Measurements from ENCODE around the gene DUOXA1.
"Not testable (repeated sequence)": the region's sequence is repeated elsewhere in the genome, so short reads cannot be mapped to it uniquely, and the experiment has no call there.

The DUOXA1 gene

GRCh38 chr15:45141386-45141785 lies 11.7 kb upstream of the DUOXA1 start:
- H3K9me3 ChIP-seq (ENCODE audit: control insufficient read depth in 1 of 2, low read length in 2 of 2), result no peaks in the 10 kb centered on the region
- H3K27ac ChIP-seq (ENCODE audit: low read depth, low read length), result no peak overlapping the region
- H3K36me3 ChIP-seq (ENCODE audit: control insufficient read depth in 1 of 2, insufficient read depth in 2 of 2, low read length in 2 of 2), result no peaks in the 10 kb centered on the region
- H3K4me1 ChIP-seq (ENCODE audit: control insufficient read depth in 1 of 2, insufficient read depth in 2 of 2, low read length in 2 of 2), result no peaks in the 10 kb centered on the region
- H3K9ac ChIP-seq (ENCODE audit: low read depth in 1 of 2, low read length in 2 of 2), result no peak overlapping the region
- peaks cover 0 to 3% of the 10 kb centered on the region in 2 donors for H3K27me3 ChIP-seq (ENCODE audit: control insufficient read depth in 1 of 2, insufficient read depth in 2 of 2, low read length in 2 of 2)
- no peak overlapping the region for H3K4me3 ChIP-seq (ENCODE audit: low read depth in 1 of 2, low read length in 2 of 2)

- Histone ChIP-seq H3K4me1 (ENCODE audit: control insufficient read depth in 1 of 2, insufficient read depth in 2 of 2, low read length in 2 of 2) (no peaks in the 10 kb centered on the region), H3K9me3 (ENCODE audit: control insufficient read depth in 1 of 2, low read length in 2 of 2) (no peaks in the 10 kb centered on the region), H3K27me3 (ENCODE audit: control insufficient read depth in 1 of 2, insufficient read depth in 2 of 2, low read length in 2 of 2) (peaks cover 3 to 10% of the 10 kb centered on the region in 2 donors), H3K9ac (ENCODE audit: low read depth in 1 of 2, low read length in 2 of 2) (no peak overlapping the region), H3K36me3 (ENCODE audit: control insufficient read depth in 1 of 2, insufficient read depth in 2 of 2, low read length in 2 of 2) (no peaks in the 10 kb centered on the region), H3K27ac (ENCODE audit: low read depth, low read length) (no peak overlapping the region), H3K4me3 (ENCODE audit: low read depth in 1 of 2, low read length in 2 of 2) (no peak overlapping the region)
Measured at GRCh38 chr15:45140557-45141250, 11.0 kb upstream of the DUOXA1 start.

GRCh38 chr15:45139770-45140169 lies 10.1 kb upstream of the DUOXA1 start:
- Histone ChIP-seq H3K36me3 (ENCODE audit: control insufficient read depth in 1 of 2, insufficient read depth in 2 of 2, low read length in 2 of 2) (no peaks in the 10 kb centered on the region), H3K27ac (ENCODE audit: low read depth, low read length) (no peak overlapping the region), H3K9me3 (ENCODE audit: control insufficient read depth in 1 of 2, low read length in 2 of 2) (no peaks in the 10 kb centered on the region), H3K9ac (ENCODE audit: low read depth in 1 of 2, low read length in 2 of 2) (no peak overlapping the region), H3K27me3 (ENCODE audit: control insufficient read depth in 1 of 2, insufficient read depth in 2 of 2, low read length in 2 of 2) (peaks cover 5 to 13% of the 10 kb centered on the region in 2 donors), H3K4me3 (ENCODE audit: low read depth in 1 of 2, low read length in 2 of 2) (no peak overlapping the region), H3K4me1 (ENCODE audit: control insufficient read depth in 1 of 2, insufficient read depth in 2 of 2, low read length in 2 of 2) (peaks cover 3 to 4% of the 10 kb centered on the region in 2 donors)

GRCh38 chr15:45138814-45139765 lies 9.4 kb upstream of the DUOXA1 start:
- Histone ChIP-seq H3K9me3 (ENCODE audit: control insufficient read depth in 1 of 2, low read length in 2 of 2) (no peaks in the 10 kb centered on the region), H3K4me3 (ENCODE audit: low read depth in 1 of 2, low read length in 2 of 2) (no peak overlapping the region), H3K36me3 (ENCODE audit: control insufficient read depth in 1 of 2, insufficient read depth in 2 of 2, low read length in 2 of 2) (no peaks in the 10 kb centered on the region), H3K9ac (ENCODE audit: low read depth in 1 of 2, low read length in 2 of 2) (no peak overlapping the region), H3K27ac (ENCODE audit: low read depth, low read length) (no peak overlapping the region), H3K4me1 (ENCODE audit: control insufficient read depth in 1 of 2, insufficient read depth in 2 of 2, low read length in 2 of 2) (peaks cover 5 to 7% of the 10 kb centered on the region in 2 donors), H3K27me3 (ENCODE audit: control insufficient read depth in 1 of 2, insufficient read depth in 2 of 2, low read length in 2 of 2) (peaks cover 12 to 20% of the 10 kb centered on the region in 2 donors)

GRCh38 chr15:45137703-45138102 lies 8.0 kb upstream of the DUOXA1 start:
- H3K36me3 ChIP-seq (ENCODE audit: control insufficient read depth in 1 of 2, insufficient read depth in 2 of 2, low read length in 2 of 2), result no peaks in the 10 kb centered on the region
- peaks cover 5 to 7% of the 10 kb centered on the region in 2 donors for H3K4me1 ChIP-seq (ENCODE audit: control insufficient read depth in 1 of 2, insufficient read depth in 2 of 2, low read length in 2 of 2)
- no peak overlapping the region for H3K4me3 ChIP-seq (ENCODE audit: low read depth in 1 of 2, low read length in 2 of 2)
- peaks cover 14 to 28% of the 10 kb centered on the region in 2 donors for H3K27me3 ChIP-seq (ENCODE audit: control insufficient read depth in 1 of 2, insufficient read depth in 2 of 2, low read length in 2 of 2)
- no peak overlapping the region for H3K27ac ChIP-seq (ENCODE audit: low read depth, low read length)
- H3K9me3 ChIP-seq (ENCODE audit: control insufficient read depth in 1 of 2, low read length in 2 of 2), result no peaks in the 10 kb centered on the region
- no peak overlapping the region for H3K9ac ChIP-seq (ENCODE audit: low read depth in 1 of 2, low read length in 2 of 2)

- H3K4me1 ChIP-seq (ENCODE audit: control insufficient read depth in 1 of 2, insufficient read depth in 2 of 2, low read length in 2 of 2), result peaks cover 5 to 7% of the 10 kb centered on the region in 2 donors
- H3K4me3 ChIP-seq (ENCODE audit: low read depth in 1 of 2, low read length in 2 of 2), result no peak overlapping the region
- peaks cover 14 to 28% of the 10 kb centered on the region in 2 donors for H3K27me3 ChIP-seq (ENCODE audit: control insufficient read depth in 1 of 2, insufficient read depth in 2 of 2, low read length in 2 of 2)
- no peak overlapping the region for H3K9ac ChIP-seq (ENCODE audit: low read depth in 1 of 2, low read length in 2 of 2)
- no peaks in the 10 kb centered on the region for H3K9me3 ChIP-seq (ENCODE audit: control insufficient read depth in 1 of 2, low read length in 2 of 2)
- no peaks in the 10 kb centered on the region for H3K36me3 ChIP-seq (ENCODE audit: control insufficient read depth in 1 of 2, insufficient read depth in 2 of 2, low read length in 2 of 2)
- no peak overlapping the region for H3K27ac ChIP-seq (ENCODE audit: low read depth, low read length)
Measured at GRCh38 chr15:45136378-45136764, 6.7 kb upstream of the DUOXA1 start.

GRCh38 chr15:45135705-45136377 lies 6.2 kb upstream of the DUOXA1 start:
- not testable (repeated sequence) for H3K9me3 ChIP-seq (ENCODE audit: control insufficient read depth in 1 of 2, low read length in 2 of 2); H3K36me3 ChIP-seq (ENCODE audit: control insufficient read depth in 1 of 2, insufficient read depth in 2 of 2, low read length in 2 of 2); H3K4me3 ChIP-seq (ENCODE audit: low read depth in 1 of 2, low read length in 2 of 2); H3K27ac ChIP-seq (ENCODE audit: low read depth, low read length); H3K9ac ChIP-seq (ENCODE audit: low read depth in 1 of 2, low read length in 2 of 2); H3K4me1 ChIP-seq (ENCODE audit: control insufficient read depth in 1 of 2, insufficient read depth in 2 of 2, low read length in 2 of 2)
- H3K27me3 ChIP-seq (ENCODE audit: control insufficient read depth in 1 of 2, insufficient read depth in 2 of 2, low read length in 2 of 2), result peaks cover 14 to 28% of the 10 kb centered on the region in 2 donors

GRCh38 chr15:45134682-45135604 lies 5.3 kb upstream of the DUOXA1 start:
- H3K4me1 ChIP-seq (ENCODE audit: control insufficient read depth in 1 of 2, insufficient read depth in 2 of 2, low read length in 2 of 2), result peaks cover 5 to 7% of the 10 kb centered on the region in 2 donors
- H3K27ac ChIP-seq (ENCODE audit: low read depth, low read length), result no peak overlapping the region
- no peaks in the 10 kb centered on the region for H3K9me3 ChIP-seq (ENCODE audit: control insufficient read depth in 1 of 2, low read length in 2 of 2)
- H3K9ac ChIP-seq (ENCODE audit: low read depth in 1 of 2, low read length in 2 of 2), result no peak overlapping the region
- H3K27me3 ChIP-seq (ENCODE audit: control insufficient read depth in 1 of 2, insufficient read depth in 2 of 2, low read length in 2 of 2), result peaks cover 14 to 34% of the 10 kb centered on the region in 2 donors
- peak overlapping the region in 1 of 2 donors; percentile 48 for H3K4me3 ChIP-seq (ENCODE audit: low read depth in 1 of 2, low read length in 2 of 2)
- H3K36me3 ChIP-seq (ENCODE audit: control insufficient read depth in 1 of 2, insufficient read depth in 2 of 2, low read length in 2 of 2), result no peaks in the 10 kb centered on the region

GRCh38 chr15:45134046-45134445 lies 4.4 kb upstream of the DUOXA1 start:
- Histone ChIP-seq H3K9ac (ENCODE audit: low read depth in 1 of 2, low read length in 2 of 2) (no peak overlapping the region), H3K4me3 (ENCODE audit: low read depth in 1 of 2, low read length in 2 of 2) (no peak overlapping the region), H3K4me1 (ENCODE audit: control insufficient read depth in 1 of 2, insufficient read depth in 2 of 2, low read length in 2 of 2) (peaks cover 5 to 12% of the 10 kb centered on the region in 2 donors), H3K9me3 (ENCODE audit: control insufficient read depth in 1 of 2, low read length in 2 of 2) (no peaks in the 10 kb centered on the region), H3K27me3 (ENCODE audit: control insufficient read depth in 1 of 2, insufficient read depth in 2 of 2, low read length in 2 of 2) (peaks cover 18 to 39% of the 10 kb centered on the region in 2 donors), H3K27ac (ENCODE audit: low read depth, low read length) (no peak overlapping the region), H3K36me3 (ENCODE audit: control insufficient read depth in 1 of 2, insufficient read depth in 2 of 2, low read length in 2 of 2) (no peaks in the 10 kb centered on the region)
